Kidney tubule cell (primary cell): ENCODE results near the gene OLFML2A.

Source experiments
- DNase-seq: peaks from one replicate; pipeline ENCODE4 v3.0.0-alpha.2; 2018; ENCODE audit warnings: low spot score

OLFML2A gene

DNA sequence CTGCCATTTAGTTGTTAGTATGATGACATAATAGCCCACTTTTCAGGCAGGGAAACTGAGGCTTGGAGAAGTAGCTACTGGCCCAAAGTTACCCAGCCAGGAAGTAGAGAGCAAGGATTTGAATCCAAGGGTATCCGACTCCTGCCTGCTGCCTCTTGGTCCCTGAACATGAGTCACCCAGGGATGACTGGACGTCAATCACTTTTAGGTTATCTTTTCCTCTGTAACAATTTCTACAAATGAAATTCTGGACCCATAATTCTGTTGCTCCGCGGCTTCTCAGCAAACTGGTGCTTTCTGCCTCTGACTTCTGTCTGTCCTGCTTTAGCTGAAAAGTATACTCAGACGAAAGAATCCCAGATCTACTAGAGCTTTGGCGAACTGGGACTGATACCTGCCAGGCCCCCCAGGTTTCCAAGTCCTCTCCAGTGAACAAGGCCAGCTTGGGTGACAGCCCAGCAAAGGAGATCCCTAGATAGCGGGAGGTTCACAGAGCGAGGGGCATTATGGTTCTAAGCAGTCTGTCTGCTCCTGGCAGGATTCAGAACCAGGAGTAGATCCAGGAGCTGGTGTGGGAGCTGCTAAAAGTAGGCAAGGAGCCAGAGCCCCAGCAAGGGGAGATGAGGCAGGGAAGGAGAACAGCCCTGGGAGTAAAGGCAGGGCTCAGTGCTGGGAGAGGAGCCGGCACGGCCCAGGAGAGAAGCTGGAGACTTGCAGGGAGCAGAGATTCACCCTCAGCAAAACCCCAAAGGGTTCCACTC, 20.6 kb downstream of the OLFML2A start:
- DNase-seq = no peak

DNA sequence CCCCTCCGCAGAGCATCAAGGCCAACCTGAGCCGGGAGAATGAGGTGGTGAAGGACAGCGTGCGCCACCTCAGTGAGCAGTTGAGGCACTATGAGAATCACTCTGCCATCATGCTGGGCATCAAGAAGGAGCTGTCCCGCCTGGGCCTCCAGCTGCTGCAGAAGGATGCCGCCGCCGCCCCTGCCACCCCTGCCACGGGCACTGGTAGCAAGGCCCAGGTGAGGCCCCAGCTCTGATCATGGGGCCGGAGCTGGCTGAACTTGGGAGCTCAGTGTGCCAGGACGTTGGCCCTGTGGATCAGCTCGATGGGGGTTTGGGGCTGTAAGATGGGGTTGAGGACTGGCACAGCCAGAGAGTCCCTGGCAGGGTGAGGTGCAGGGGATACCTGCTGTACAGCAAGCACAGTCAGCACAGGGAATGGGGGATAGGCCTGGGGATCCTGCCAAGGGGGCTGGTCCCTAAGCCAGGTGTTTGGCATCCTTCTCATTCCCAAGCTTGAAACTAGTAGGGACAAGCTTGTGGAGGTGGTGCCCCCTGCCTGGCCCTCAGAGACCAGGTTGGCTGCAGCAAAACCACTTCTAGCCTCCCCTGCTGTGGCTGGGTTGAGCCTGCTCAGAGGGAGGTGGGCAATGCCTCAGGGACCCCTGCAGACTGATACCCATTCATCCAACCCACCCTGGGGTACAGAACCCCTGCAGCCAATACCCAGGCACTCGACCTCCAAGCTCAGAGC, 22.5 kb downstream of the OLFML2A start:
- DNase-seq = no peak

DNA sequence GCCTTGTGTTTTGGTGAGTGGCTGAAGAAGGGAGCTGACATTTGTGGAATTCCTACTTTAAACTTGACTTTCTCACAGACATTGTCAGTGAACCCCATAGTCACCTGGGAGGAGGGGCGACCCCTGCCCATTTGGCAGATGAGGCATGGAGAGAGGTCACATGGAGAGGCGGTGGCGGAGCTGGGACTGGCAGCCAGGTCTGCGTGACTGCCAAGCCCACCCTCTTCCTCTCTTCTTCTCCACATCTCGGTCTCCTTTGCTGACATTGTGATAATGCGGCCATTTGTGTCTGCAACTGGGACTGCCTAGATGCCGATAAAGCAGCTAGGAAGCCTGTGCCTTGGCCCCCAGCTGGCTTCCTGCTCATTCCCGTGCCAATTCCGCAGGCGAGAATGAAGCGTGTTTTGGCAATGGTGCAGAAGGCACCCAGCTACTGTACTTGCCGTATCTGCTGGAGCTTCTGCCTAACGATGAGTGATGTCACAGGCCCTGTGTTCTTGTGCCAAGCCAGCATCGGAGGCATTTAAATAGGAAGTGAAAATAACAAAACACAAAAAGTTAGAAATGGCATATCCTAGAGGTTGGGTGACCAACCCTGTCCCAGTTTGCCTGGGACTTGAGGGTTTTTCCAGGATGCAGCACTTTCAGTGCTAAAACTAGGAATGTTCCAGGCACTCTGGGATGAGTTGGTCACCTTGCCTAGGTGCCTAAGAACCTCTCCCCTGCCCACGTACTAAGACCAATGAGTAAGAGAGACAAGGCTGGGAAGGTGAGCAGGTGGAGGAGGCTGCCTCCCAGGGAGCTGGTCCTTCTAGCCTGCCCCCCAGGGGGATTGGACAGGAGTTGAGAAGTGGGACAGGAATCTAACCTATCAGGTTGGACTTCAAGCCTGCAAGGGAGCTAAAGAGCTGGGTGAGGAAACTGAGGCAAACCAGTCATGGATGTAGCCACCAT, 23.6 kb downstream of the OLFML2A start:
- DNase-seq = no peak

DNA sequence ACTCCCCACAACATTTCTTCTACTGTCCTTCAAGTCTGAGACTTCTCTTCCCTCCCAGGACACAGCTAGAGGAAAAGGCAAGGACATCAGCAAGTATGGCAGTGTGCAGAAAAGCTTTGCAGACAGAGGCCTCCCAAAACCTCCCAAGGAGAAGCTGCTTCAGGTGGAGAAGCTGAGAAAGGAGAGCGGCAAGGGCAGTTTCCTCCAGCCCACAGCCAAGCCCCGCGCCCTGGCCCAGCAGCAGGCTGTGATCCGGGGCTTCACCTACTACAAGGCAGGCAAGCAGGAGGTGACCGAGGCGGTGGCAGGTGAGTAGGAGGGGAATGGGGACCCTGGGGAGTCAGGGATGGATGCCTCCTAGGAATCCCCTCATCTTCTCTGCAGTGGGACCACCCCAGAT, 24.4 kb downstream of the OLFML2A start:
- DNase-seq = no peak

DNA sequence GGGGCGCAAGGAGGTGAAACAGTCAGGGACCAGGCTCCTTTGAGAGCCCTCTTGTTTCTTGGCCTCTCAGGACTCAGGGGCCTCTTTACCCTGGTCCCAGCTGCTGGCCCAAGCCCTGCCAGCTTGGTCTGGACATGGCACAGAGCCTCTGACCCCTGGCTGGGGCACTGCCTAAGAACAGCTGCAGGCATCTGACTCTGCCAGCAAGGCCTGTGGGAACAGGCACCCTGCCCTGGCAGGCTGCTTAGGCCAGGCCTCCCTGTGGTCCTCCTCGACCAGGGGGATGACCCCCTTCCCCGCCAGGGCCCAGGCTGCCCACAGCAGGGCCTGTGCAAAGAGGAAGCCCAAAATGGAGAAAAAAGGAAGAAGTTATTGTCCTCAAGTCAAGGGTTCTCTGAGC, 25.5 kb downstream of the OLFML2A start:
- no peak for DNase-seq

DNA sequence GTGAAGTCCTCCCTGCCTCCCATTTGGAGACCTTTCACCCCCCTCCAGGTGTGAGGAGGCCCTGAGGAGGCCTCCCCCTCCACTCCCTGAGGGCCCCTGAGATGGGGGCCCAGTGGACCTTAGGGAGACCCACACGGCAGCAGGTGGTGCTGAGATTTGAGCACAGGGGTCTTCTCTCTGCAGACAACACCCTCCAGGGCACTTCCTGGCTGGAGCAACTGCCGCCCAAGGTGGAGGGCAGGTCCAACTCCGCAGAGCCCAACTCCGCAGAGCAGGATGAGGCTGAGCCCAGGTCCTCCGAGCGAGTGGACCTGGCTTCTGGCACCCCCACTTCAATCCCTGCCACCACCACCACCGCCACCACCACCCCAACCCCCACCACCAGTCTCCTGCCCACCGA, 27.0 kb downstream of the OLFML2A start:
- DNase-seq = no peak

DNA sequence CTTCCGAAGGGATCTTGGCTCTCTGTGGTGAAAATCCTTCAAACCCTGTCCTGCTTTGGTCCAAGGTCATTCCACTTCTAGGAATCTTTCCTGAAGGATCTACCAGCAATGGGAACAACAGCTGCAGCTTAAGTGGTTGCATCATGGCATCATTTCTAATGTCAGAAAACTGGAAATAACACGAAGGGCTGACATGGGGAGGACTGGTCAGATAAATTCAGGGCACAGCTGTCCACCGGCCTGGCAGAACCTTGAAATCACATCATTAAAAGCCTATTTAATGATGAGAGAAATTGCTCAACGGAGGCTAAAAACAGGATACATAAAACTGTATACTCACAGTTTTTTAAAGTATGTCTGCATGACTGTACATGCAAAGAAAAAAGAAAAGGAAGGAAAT, 28.3 kb downstream of the OLFML2A start:
- DNase-seq = no peak

DNA sequence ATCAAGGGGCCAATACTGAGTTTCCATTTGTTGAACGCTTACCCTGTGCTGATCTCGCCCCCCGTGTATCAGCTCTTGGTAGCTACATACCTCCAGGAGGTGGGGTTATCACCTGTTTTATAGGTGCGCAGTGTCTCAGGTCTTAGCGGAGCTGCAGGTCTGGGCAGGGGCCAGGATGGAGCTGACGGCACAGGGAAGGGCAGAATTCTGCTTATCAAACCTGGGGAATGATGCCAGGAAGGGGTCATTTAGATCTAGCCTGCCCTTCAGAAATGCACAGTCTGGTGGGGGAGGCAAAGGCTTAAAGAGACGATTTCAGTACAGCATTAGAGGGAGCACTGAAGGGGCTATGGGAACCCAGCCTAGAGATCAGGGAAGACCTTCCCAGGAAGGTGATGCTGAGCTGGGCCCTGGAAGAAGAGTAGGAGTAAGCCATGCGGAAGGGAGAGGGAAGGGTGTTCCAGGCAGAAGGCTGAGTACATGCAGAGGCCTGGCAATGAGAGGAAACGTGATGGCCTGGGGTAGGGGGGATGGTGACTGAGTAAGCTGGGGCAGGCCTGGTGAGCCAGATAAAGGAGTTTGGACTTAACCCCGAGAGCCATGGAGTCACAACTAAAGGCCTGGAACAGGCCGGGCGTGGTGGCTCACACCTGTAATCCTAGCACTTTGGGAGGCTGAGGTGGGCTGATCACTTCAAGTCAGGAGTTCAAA, 31.5 kb downstream of the OLFML2A start:
- no peak for DNase-seq

DNA sequence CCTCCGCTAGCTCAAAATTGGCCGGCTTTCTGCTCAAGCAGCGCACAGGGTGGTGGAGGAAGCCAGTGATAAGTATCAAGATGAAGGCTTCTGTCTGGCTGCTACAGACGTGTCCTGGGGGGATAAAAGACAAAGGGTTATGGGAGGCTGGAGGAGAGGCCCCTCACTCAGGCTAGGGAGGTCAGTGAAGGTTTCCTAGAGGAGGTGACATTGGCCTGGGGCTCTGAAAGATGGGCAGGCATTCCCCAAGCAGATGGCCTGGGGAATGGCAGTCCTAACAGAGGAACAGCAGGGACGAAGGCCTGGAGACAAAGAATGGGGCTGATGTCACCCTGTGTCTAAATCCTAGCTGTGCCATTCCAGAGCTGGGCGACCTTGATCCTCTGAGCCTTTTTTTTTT, 32.3 kb downstream of the OLFML2A start:
- no peak for DNase-seq

DNA sequence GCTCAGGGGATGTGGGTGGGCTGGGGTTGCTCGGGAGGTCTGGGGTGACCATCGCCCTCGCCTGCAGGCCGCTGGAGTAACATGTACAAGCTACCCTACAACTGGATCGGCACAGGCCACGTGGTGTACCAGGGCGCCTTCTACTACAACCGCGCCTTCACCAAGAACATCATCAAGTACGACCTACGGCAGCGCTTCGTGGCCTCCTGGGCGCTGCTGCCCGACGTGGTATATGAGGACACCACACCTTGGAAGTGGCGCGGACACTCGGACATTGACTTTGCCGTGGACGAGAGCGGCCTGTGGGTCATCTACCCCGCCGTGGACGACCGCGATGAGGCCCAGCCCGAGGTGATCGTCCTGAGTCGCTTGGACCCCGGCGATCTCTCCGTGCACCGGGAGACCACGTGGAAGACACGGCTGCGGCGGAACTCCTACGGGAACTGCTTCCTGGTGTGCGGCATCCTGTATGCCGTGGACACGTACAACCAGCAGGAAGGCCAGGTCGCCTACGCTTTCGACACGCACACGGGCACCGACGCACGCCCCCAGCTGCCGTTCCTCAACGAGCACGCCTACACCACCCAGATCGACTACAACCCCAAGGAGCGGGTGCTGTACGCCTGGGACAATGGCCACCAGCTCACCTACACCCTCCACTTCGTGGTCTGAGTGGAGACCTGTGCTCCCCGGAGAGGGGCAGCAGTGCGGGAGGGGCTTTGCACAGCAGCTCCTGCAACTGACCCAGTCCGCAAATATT, 33.0 kb downstream of the OLFML2A start:
- DNase-seq = no peak

DNA sequence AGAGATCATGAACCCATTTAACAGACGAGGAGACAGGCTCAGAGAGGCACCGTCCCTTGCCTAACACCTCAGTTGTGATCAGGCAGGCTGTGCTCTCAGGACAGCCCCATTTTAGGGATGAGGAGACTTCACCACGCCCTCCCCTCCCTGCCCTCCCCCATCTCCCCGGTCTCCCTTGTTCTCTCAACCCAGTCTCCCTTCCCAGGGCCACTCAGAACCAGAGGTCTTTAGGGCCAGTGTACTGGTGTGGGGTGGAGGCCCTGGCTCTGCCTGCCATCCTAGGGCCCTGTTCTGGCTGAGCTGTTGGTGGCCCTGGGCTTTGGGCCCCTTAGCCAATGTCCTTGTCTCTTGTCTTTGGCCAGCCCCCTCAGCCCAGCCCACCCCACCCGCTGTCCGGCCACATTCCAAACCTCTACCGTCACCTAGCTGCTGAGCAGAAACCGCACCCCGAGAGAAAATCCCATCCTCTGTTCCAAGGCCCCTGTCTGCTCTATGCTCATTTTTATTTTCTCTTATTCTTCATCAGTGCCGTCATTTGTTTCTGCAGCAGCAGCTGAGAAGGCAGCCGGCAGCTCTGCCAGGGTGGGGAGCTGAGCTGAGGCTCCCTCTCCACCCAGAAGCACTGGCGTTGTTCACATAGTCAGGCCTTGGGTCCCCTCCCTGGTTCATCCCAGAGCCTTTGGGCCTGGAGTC, 33.9 kb downstream of the OLFML2A start:
- DNase-seq = peak; percentile 84

DNA sequence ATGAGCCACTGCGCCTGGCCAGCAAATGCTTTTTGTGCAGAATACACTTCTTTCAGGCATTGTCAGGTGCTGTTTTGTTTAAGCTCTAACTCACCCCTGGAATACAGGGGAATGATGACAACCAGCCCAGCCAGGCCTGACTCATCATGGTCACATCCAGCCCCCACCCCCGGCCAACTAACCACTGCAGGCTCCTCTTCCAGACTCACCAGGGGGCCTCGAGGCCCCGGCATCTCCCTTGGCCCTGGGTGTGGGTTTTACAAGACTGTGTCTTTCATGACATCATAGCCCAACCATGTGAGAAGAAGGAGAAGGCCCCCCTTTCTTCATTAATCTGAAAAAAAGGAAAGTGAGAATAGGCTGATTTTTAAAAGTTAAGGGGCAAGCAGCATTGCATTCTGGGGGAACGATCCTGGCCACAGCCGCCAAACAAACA, 35.5 kb downstream of the OLFML2A start:
- DNase-seq = peak; percentile 97

DNA sequence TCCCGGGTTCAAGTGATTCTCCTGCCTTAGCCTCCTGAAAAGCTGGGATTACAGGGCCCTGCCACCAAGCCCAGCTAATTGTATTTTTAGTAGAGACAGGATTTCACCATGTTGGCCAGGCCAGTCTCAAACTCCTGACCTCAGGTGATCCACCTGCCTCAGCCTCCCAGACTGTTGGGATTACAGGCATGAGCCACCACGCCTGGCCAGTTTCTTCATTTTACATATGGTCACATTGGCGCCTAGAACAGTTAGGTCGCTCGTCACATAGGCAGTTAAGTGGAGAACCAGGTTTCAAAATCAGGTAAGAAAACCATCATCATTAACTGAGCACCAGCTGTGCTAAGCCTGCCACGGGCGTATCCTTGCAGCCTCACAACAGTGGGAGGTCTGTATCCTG, 36.1 kb downstream of the OLFML2A start:
- DNase-seq = no peak

DNA sequence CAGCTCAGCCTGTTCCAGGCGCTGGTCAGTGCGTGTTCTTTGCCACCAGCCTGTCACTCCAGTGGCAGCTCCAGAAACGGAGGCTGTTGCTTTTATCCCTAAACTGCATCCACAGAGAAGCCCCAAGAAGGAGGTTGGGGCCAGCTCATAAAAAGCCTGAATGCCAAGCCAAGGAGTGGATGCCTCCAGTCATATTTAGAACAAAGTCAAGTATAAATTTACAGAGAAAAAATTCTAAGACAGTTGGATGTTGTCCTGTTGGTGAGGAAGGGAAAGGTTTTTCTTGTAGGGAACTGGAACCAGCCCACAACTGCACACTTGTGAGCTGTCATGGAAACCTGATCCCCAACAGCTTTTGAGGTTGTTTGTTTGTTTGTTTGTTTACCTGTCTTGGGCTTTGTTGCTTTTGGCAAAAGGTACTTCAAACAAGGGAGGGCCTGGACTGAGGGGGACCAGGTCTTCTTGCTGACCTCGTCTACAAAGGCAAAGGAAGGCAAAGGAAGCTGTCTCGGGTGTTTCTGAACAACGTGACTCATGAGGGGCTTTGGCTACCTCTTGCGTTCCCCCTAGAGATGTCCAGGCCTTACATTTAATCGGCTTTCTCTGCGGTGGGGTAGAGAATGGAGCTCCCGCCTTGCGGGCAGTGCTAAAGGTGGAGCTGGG, 36.7 kb downstream of the OLFML2A start:
- no peak for DNase-seq

DNA sequence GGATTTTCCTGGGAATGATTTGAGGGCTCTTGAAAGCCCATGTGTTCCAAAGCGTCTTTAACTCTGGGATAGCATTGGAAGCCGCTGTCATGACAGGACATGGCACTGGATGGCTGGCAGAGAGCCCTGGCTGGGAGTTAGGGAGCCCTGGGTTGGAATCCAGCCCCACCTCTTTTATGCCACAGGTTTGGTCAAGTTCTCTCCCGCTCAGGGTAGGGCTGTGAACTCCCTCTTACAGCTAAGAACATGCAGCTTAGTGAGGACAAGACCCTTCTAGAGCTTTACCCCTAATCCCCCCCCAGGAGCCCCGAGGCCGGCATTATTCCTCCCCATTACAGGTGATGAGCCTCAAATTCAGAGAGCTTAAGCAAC, 37.2 kb downstream of the OLFML2A start:
- DNase-seq = no peak

DNA sequence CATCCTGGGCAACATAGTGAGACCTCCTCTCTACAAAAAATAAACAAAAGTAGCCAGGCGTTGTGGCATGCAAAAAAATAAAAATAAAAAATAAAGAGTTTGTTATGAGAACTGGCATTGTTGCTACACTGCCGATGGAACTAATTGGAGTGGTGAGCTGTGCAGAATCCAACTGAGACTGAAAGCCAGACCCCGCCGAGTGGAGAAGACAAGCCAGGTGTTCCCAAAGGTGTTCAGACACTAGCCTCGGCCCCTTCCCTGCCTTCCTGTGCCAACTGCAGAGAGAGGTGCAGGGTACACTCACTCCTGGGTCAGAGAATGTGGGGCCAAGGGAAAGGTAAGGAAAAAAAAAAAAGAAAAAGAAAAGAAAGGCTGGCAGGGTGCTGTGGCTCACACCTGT, 38.7 kb downstream of the OLFML2A start:
- DNase-seq = no peak

DNA sequence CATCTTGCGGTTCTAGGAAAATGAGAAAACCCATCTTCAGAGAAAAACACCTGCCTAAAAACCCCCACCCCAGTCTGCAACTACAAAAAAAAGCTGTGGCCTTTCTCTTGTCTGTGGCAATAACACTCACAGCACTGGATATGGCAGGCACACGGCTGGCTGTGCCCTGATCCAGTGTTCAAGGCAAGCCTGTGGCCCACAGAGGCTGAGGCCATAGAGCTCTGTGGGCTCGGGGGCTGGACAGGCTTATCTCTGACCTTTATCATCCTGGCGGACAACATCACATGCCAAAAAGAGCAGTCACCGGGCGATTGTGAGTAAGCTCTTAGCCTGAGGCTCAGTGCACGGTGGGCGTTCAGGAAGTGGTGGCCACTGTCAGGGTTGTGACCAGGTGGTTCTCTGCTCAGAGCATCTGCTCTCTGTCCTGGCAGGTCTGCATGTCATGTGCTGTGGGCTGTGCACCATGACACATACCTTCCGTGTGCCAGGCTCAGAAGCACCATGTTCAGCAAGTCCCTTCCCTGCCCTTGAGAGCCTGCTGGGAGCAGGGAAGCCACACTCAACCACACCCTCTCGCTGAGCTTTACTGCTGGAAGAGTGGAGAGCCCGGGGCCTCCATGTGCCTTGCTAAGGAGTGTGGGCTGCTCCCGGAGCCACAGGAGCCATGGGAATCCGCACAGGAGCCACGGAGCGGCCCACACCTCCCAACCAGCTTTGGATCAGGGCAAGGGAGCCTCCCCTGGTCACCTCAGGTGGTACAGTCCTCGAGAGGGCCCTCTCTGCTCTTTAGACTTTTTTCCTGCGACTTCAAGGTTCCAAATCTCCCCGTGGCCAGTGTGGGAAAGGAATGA, 41.7 kb downstream of the OLFML2A start:
- DNase-seq = peak; percentile 80

DNA sequence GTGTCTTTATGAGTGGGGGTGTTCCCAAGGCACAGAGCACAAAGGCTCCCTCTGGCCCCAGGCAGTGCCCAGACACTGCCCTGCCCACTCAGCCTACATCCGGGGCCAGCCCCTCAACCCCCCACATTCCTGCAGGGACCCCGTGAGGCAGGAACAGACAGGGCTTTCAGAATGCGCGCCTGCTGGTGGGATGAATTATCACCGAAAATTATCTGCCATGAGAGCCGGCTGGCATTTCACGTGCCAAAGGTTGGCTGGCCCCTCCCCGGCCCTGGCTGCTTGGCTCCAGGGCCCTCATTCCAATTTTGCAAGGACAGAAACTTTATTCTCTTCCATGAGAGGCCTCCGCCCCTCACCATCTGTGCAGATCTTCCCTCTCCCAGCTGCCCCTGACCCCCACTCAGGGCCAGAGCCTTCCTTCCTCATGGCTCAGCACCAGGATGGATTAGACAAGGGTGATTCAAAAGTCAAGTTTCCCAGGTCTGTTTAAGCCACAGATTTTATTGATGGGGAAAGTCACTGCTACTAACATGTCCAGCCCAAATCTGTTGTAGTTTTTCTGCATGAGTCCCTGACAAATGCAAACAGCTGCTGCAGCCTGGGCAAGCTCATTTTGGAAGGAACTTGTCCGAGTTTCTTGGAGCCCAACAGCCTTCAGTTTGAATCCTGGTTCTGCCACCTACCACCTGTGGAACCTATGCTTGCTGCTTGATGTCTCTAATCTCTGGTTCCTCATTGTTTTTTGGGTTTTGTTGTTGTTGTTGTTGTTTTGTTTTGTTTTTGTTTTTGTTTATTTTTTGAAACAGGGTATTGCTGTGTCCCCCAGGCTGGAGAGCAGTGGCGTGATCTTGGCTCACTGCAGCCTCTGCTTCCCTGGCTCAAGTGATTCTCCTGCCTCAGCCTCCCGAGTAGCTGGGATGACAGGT, 44.0 kb downstream of the OLFML2A start:
- no peak for DNase-seq
